Activated T-cell treated with anti-CD3 and anti-CD28 coated beads, Interleukin-2, amount 50 U/mL, for 48 hours (primary cell): ENCODE data around the gene RPLP2.

ENCODE experiments used
- DNase-seq, 2 experiments: peaks; one replicate each; pipeline ENCODE4 v3.0.0-alpha.2; 2020

Gene RPLP2

DNA sequence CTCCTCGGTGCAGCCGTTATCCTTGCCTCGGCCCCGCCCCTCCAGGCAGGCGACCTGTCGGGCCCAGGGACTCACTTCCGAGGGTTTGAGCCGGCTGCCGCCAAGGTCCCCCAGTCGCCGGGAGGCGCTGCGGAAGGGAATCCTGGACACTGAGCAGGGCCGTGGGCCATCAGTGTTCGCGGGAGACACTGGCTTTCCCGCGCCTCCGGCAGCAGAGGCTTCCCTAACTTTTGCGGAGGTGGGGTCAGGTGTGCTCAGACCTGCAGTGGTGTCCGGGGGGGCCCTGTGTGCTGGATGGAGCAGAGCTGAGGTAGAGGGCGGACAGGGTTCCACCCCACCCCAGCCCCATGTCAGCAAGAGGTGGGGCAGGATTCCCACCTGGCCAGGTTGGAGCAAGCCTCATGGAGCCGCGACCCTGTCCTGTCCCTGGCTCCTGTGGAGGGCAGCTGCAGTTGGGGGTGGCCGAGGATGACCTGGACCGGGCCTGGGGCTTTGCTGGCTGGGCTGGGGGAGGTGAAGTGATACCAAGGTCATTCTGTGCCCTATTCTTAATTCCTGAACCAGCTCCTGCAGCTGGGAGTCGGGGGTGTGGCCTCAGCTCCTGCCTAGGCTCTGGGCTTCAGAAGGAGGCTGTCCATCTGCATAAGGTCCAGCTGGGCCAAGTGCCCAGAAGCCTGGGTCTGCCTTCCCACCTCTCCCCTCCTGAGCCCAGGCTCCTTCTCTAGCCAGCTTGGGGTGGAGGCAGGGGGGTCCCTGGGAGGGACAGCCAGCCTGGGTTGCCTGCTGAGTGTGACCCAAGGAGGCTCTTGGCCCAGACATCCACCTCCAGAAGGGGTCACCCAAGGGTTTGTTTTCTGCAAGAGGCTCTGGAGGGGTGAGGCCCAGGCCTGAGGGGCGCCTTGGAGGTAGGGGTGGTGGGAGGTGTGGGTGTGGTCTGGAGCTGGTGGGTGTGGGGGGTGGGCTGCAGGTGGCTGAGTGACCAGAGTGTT, 41.3 kb downstream of the RPLP2 start:
- DNase-seq = no peak

DNA sequence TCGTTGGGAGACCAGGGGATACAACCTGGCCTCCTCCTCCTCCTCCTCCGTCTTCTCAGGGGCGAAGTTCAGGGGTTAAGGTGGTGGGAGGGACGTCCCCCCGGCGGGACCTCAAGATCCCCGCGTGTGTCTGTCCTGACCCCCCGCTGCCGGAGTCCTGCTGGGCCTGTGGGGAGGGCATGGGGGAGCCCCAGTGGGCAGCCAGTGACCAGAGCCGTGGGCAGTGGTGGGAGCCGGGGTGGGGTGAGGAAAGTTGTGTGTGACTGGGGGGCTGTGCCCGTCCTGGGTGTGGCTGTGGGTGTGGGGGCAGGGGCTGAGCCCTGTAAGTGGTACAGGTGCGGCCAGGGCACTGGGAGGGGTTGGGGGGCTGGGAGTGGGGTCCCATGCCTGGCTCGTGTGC, 43.0 kb downstream of the RPLP2 start:
- no peak for DNase-seq

DNA sequence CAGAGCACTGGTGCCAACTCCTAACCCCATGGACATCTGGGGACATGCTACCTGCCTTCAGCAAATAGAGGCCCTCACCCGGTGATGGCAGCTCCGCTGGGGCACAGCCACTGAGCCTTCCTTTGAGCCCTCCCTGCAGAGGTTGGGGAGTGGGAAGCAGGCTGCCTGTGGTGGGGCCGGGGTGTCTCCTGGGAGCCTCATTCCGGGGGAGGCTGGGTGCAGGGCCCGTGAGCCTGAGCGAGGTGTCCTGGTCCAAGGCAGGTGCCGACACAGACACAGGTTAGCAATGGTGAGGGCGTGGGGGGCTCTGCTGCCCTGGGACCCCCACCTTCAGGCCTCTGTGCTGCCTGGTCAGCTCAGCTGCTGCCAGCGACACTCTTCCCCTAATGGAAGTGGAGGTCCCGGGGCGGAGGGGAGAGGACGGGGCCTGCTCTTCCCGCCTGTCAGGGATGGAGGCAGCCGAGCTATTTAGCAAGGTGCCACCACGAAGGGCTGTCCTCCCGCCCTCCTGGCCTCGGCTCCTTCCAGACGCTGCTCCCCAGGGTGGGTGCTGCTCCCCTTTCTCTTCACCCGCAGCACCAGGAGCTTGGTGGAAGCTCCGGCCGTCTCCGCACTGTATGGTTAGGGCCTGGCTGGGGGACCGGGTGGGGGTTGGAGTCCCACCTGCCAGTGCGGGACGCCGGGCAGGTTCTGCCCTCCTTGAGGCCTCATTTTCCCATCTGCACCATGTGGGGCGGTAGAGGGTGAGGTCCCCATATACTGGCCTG, 44.1 kb downstream of the RPLP2 start:
- no peak for DNase-seq

DNA sequence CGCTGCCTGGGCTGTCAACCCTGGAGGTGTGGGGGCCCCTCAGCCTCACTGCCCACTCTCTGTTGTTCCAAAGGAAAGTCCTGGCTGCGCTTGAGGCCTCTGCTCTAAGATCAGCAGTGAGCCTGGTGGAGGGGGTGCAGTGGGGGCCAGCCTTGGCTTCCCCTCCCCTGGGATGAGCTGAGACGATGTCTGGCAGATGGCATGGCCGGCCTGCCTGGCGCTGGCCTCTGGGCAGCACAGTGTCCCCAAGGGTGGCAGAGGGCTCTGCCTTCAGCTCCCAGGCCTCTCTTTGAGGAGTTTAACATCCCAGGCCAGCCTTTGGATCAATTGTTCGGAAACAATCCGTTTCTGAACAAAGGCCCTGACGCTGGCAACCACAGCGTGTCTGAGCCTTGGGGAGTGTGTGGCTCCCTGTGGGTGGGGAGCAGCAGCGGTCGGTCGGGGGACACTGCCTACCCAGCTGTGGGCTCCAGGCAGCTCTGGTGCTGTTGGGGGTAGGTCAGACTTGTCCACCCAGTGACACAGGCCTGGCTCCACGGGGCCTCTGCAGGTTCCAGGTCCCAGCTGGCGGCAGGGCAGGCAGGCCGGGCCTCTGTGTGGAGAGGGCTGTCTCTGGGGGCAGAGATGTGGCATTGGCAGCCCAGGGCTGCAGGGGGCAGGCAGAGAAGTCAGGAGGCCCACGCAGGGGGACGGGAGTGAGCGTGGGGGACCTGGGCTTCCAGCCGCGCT, 45.0 kb downstream of the RPLP2 start:
- no peak for DNase-seq

DNA sequence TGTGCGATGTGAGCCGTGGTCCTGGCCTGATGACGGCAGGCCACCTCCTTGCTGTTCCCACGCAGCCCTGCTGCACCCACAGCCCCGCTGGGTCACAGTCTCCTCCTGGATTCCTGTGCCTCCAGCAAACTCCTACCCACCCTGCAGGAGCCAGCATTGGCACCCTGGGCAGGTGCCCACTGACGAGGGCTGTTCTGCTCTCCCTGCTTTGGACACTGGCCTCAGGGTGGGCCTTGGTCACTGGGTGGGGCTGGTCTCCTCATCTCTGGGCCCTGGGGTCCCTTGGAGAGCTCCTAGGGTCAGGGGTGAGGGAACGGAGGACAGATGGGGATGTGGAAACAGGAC, 45.5 kb downstream of the RPLP2 start:
- no peak for DNase-seq

DNA sequence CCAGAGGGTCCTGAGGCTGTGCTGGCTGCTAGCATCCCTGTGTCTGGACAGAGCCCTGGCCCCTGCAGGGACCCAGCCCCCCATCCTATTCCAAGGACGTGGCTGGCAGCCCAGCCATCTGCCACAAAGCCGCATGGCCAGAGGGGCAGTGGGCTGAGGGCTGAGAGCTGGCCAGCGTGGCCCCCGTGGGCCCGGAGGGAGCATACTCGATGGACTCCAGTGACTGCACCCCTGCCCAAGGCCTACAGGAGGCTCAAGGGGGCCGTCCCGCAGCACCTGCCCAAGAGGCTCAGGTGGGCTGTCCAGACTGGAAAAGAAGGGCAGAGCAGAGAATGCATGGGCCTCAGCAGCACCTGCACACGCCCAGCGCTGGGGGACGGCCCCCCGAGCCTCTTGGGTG, 46.0 kb downstream of the RPLP2 start:
- DNase-seq = no peak

DNA sequence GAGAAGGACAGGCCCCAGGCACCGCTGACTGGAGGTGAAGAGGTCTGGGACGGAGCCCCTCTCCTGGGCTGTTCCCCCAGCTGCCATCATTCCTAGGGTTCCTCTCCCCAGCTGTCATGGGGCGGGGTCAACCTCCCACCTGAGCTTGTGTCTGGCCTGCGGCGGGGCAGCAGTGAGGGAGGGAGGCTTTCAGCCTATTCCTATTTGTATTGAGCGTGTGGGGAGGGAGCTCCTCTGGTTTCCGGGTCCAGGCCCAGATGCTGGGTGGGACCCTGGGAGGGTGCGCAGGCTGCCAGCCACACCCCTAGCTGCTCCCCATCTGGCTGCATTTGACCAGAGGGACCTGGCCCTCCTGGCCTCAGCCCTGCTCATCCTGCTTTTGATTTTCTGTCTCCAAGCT, 46.6 kb downstream of the RPLP2 start:
- no peak for DNase-seq

DNA sequence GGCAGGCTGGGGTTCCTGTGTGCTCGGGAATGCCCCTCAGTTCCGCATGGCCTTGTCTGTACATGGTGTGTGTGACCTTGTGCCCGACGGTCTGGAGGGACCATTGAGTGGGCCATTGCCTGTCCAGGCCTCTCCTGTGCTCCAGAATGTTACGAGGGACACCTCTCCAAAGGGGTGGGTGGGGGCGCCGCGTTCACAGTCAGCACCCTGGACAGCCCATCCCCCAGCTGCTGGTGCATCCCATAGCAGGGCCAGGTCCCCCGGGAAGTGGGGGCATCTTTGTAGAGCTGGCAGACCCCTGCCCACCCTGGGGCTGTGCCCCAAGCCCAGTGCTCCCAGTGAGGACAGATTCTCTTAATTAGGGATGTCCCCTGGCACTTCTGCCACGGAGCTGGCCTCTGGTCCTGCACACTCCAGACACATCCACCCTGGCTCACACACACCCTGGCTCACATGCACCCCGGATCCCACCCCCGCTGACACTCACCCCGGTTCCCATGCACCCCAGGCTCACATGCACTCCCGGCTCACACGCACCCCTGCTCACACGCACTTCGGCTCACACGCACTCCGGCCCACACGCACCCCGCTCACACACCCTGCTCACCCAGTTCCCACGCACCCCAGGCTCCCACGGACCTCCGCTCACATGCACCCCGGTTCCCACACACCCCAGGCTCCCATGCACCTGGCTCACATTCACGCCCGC, 48.4 kb downstream of the RPLP2 start:
- no peak for DNase-seq

DNA sequence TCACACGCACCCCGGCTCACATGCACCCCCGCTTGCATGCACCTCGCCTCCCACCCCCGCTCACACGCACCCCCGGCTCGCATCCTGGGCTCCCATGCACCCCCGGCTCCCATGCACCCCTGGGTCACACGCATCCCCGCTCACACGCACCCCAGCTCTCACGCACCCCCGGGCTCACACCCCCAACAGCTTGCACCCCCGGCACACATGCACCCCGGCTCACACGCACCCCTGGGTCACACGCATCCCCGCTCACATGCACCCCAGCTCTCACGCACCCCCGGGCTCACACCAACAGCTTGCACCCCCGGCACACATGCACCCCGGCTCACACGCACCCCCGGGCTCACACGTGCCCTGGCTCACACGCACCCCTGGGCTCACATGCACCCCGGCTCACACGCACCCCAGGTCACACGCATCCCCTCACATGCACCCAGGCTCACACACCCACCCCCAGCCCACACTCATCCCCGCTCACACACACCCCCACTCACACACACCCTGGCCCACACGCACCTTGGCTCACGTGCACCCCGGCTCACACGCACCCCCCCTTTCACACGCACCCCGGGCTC, 49.1 kb downstream of the RPLP2 start:
- DNase-seq = no peak

DNA sequence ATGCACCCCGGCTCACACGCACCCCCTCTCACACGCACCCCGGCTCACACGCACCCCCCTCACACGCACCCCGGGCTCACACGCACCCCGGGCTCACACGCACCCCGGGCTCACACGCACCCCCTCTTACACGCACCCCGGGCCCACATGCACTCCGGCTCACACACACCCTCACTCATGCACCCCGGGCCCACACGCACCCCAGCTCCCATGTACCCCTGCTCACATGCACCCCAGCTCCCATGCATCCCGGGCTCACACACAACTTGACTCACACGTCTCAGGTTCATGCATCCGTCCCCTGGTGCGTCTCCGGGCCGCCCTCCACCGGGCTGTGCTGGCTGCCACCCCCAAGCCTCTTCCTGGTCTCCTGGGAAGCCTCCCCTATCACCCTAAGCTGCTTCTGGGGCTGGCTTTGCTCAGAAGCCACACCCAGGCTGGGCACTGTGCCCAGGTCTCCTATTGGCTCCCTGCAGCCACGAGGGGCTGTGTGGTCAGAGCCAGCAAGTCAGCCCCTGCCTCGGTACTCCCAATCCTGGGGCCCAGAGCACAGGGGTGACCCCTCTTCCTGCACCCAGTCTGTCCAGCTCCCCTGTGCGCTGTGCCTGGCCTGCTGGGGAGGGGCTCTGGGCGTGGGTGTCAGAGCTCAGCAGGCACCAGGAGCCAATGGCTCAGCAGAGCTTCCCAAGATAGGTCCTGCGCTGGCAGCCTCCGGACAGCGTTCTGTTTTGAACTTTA, 49.8 kb downstream of the RPLP2 start:
- DNase-seq = no peak

DNA sequence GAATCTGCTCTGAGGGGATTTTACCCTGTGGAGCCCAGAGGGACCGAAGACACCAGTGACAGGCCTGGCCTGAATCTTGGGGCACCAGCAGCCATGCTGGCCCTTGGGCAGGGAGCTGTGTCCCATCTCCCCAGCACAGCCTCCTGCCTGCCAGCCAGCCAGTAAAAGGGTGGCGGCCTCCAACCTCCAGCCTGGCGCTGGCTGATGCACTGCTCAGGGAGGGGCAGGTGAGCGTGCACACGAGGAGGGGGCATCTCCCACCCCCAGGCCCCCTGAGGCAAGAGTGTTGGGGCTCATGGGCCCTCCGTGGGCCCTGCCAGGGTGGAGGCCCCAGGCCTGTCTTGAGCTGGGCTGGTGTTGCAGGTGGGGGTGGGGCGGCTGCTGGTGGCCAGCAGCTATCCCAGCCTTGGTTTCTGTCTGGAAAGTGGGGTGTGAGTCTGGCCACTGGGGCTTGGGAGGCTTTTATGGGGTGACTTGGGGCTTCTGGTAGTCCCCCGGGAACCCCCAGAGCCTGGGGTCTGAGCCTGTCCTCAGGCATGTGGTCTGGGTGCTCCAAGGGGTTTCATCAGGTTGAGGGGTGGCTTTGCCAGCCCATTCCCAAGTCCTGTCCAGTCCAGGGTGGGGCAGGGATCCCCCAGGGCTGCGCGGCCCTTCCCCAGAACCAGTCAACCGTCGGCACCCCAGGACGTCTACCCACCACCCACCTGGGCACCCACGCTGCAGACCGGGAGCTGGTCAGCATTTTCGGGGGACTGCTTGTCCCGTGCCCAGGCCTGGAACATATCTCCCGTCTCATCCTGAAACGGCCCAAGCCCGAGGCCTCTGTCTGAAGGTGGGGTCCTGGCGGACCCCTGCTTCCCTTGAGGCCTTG, 50.7 kb downstream of the RPLP2 start:
- no peak for DNase-seq

DNA sequence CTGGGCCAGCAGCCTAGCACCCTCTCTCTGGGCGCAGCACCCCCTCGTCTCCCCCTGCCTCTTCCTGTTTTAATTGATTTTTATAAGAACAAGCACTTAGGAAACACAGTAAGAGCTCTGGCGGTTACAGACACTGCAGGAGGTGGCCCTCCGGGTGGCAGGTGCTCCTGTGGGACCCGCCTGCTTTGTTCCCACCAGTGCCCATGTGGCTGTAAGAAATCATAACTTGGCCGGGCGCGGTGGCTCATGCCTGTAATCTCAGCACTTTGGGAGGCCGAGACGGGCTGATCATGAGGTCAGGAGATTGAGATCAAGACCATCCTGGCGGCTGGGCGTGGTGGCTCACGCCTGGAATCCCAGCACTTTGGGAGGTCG, 51.3 kb downstream of the RPLP2 start:
- no peak for DNase-seq

DNA sequence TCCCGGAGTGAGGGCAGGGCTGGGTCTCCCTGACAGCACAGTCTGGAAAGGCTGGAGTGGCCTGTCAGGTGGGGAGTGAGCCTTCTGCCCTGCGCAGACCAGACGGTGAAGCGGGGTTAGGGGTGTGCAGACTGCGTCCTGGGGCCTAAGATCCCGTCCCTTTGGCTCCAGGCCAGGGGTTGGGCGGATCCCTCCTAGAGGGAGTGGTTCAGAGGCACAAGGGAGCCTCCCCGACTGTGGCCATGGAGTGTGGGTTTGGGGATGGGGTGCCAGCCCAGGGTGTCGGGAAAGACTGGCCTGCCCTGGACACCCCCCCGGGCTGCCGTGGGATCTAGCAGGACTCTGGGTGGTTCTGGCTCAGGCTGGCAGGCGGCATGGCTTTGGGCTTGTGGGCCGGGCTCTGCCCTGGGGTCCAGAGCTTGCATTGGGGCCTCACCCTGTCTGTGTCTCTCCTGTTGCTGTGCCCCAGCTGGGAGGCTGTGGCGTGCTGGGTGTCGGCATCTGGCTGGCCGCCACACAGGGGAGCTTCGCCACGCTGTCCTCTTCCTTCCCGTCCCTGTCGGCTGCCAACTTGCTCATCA, 52.4 kb downstream of the RPLP2 start:
- no peak for DNase-seq
